Activated naive CD4-positive, alpha-beta T cell treated with anti-CD3 and anti-CD28 coated beads for 36 hours (primary cell): ENCODE data around the gene DENND1A. TPM values are rescaled to one million over a fixed set of nuclear protein-coding genes. Genes with fewer than 3 reads are reported as not detected.

Experiments
- CTCF ChIA-PET: fragments of 350-600 bp; sonication (Branson Sonifier 250); formaldehyde crosslinking; loops from one replicate; lab custom pipeline; 2021; ENCODE audit warnings: antibody characterized with exemption; lab: Charles Lee
- DNase-seq: peaks from one replicate; pipeline ENCODE4 v3.0.0-alpha.2; 2020
- H3K27ac Mint-ChIP-seq: one replicate; pipeline ENCODE4 v1.8.0; 2021; ENCODE audit warnings: mild to moderate bottlenecking, mixed read lengths
- H3K27me3 Mint-ChIP-seq: one replicate; pipeline ENCODE4 v1.8.0; 2021; ENCODE audit warnings: low read depth, mixed read lengths
- H3K36me3 Mint-ChIP-seq: one replicate; pipeline ENCODE4 v1.8.0; 2021; ENCODE audit warnings: low read depth, mixed read lengths
- H3K4me1 Mint-ChIP-seq: one replicate; pipeline ENCODE4 v1.8.0; 2021; ENCODE audit warnings: low read depth, mixed read lengths
- H3K4me3 Mint-ChIP-seq: one replicate; pipeline ENCODE4 v1.8.0; 2021; ENCODE audit warnings: mild to moderate bottlenecking, moderate library complexity, mixed read lengths
- H3K9me3 Mint-ChIP-seq: one replicate; pipeline ENCODE4 v1.8.0; 2021; ENCODE audit warnings: mixed read lengths
- intact Hi-C: fragments of 100-400 bp; cut with micrococcal nuclease; formaldehyde crosslinking; loops from one replicate; pipeline ENCODE4 v1.15.1; 2023
- total RNA-seq, 2 experiments: library from RNA; stranded (reverse); gene quantifications; one replicate each; pipeline ENCODE4 v1.2.3, GENCODE V29; 2021

DENND1A gene
- total RNA-seq, 2 experiments from 2014 or later, result 28.4 to 29.6 TPM

GRCh38 chr9:123349033-123349432 is 580.9 kb downstream of the DENND1A start:
- H3K4me1 Mint-ChIP-seq, result peaks cover 2% of the 10 kb centered on the region
- no peak overlapping the region for H3K27ac Mint-ChIP-seq
- no peak for DNase-seq
- no peak overlapping the region for H3K4me3 Mint-ChIP-seq
- intact Hi-C loops, result loop anchor here (10.0 kb wide), 1 partner anchor 1224 kb away; no protein-coding TSS in a partner anchor
- H3K27me3 Mint-ChIP-seq, result peaks cover 9% of the 10 kb centered on the region
- CTCF ChIA-PET, result interaction anchor here (0.8 to 3.3 kb wide), 16 partner anchors 9 to 320 kb away, joined by 3 to 35 read pairs (median 6); no protein-coding TSS in a partner anchor
- no peaks in the 10 kb centered on the region for H3K36me3 Mint-ChIP-seq
- H3K9me3 Mint-ChIP-seq, result no peaks in the 10 kb centered on the region

DNA sequence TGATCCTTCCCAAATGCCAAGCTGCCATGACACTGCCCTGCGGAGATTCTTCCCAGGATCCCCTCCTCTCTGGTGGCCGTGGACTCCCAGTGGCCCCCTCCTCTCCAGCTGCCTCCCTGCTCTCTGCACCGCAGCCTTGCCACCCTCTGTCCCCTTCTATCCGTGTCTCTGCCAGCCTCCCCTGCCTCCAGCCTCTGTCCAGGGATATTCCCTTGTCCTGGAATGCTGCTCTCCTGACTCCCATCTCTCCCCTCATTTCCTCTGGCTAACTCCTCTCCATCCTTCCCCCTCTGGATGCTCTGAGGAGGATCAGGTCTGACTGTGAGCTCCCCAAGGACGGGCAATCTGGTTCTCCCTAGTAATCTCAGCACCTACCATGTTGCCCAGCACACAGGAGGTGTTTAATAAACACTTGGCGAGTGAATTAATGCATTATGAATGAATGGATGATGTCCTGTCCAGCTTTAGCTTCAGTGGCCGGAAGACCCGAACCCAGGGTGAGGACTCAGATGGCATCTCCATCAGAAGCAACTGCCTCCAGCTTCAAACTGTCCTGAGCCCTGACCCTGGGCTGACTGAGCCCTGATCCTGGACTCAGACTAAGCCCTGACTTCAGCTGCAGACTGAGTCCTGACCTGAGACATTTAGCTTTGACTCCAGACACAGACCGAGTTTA is 581.5 kb downstream of the DENND1A start:
- Mint-ChIP-seq H3K4me1 (no peaks in the 10 kb centered on the region), H3K36me3 (no peaks in the 10 kb centered on the region), H3K9me3 (no peaks in the 10 kb centered on the region), H3K4me3 (no peak overlapping the region), H3K27ac (no peak overlapping the region), H3K27me3 (peaks cover 5% of the 10 kb centered on the region)
- intact Hi-C loops, result loop anchor here (10.0 kb wide), 1 partner anchor 1224 kb away; no protein-coding TSS in a partner anchor
- CTCF ChIA-PET, result interaction anchor here (0.9 to 3.3 kb wide), 12 partner anchors 9 to 357 kb away, joined by 3 to 35 read pairs (median 10); no protein-coding TSS in a partner anchor
- DNase-seq, result no peak

DNA sequence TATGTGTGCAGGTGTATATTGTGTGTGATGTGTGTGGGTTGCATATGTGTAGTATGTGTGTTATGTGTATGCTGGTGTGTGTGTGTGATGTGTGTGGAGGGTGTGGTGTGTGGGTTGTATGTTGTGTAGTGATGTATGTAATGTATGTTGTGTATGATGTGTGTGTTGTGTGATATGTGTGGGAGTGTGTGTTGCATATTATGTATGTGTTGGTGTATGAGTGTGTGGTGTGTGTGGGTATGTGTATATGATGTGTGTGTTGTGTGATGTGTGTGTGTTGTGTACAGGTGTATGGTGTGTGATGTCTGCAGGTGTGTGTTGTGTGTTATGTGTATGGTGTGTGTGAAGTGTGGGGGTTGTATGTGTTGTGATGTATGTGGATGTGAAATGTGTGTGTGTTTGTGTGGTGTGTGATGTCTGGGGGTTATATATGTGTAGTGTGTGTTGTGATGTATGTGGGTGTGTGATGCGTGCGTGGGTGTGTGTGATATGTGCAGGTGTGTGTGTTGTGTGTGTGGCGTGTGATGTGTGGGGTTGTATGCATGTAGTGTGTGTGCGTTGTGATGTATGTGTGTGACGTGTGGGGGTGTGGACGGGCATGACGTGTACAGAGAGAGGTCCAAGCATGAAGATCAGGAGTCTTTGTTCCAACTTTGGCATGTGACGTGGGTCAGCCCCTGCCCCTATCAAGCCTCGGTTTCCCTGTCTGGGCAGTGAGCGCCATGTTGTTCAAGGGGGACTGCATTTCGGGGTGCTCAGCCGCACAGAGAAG is 582.5 kb downstream of the DENND1A start:
- peaks cover 1% of the 10 kb centered on the region for H3K27me3 Mint-ChIP-seq
- no peak overlapping the region for H3K27ac Mint-ChIP-seq
- H3K4me1 Mint-ChIP-seq, result no peaks in the 10 kb centered on the region
- DNase-seq, result no peak
- CTCF ChIA-PET, result interaction anchor here (1.1 to 3.3 kb wide), 4 partner anchors 8 to 356 kb away, joined by 3 to 35 read pairs (median 24); no protein-coding TSS in a partner anchor
- no peaks in the 10 kb centered on the region for H3K9me3 Mint-ChIP-seq
- intact Hi-C loops, result loop anchor here (10.0 kb wide), 1 partner anchor 1223 kb away; no protein-coding TSS in a partner anchor
- H3K36me3 Mint-ChIP-seq, result no peaks in the 10 kb centered on the region
- no peak overlapping the region for H3K4me3 Mint-ChIP-seq

GRCh38 chr9:123346826-123347225 is 583.1 kb downstream of the DENND1A start:
- no peak for DNase-seq
- Mint-ChIP-seq H3K4me3 (no peak overlapping the region), H3K9me3 (no peaks in the 10 kb centered on the region), H3K36me3 (no peaks in the 10 kb centered on the region), H3K27me3 (no peaks in the 10 kb centered on the region), H3K4me1 (no peaks in the 10 kb centered on the region), H3K27ac (no peak overlapping the region)
- CTCF ChIA-PET, result no interaction called here
- intact Hi-C loops, result loop anchor here (10.0 kb wide), 1 partner anchor 1222 kb away; no protein-coding TSS in a partner anchor

- H3K27me3 Mint-ChIP-seq, result no peaks in the 10 kb centered on the region
Measured at GRCh38 chr9:123346026-123346425, 583.9 kb downstream of the DENND1A start.

GRCh38 chr9:123345567-123345955 is 584.4 kb downstream of the DENND1A start:
- DNase-seq, result no peak
- H3K4me1 Mint-ChIP-seq, result peaks cover 8% of the 10 kb centered on the region
- no peak overlapping the region for H3K27ac Mint-ChIP-seq
- H3K36me3 Mint-ChIP-seq, result no peaks in the 10 kb centered on the region
- CTCF ChIA-PET, result interaction anchor here (0.9 kb wide), 1 partner anchor 9 kb away, joined by 4 read pairs; no protein-coding TSS in a partner anchor
- H3K27me3 Mint-ChIP-seq, result no peaks in the 10 kb centered on the region
- intact Hi-C loops, result loop anchor here (10.0 kb wide), 1 partner anchor 1221 kb away; no protein-coding TSS in a partner anchor
- H3K9me3 Mint-ChIP-seq, result no peaks in the 10 kb centered on the region
- no peak overlapping the region for H3K4me3 Mint-ChIP-seq

More at GRCh38 chr9:123346026-123346425, 583.9 kb downstream of the DENND1A start:
- intact Hi-C loops, result loop anchor here (10.0 kb wide), 1 partner anchor 1221 kb away; no protein-coding TSS in a partner anchor
- Mint-ChIP-seq H3K4me1 (peaks cover 3% of the 10 kb centered on the region), H3K4me3 (no peak overlapping the region), H3K36me3 (no peaks in the 10 kb centered on the region), H3K27ac (no peak overlapping the region), H3K9me3 (no peaks in the 10 kb centered on the region)
- no peak for DNase-seq
- CTCF ChIA-PET, result interaction anchor here (0.9 kb wide), 1 partner anchor 9 kb away, joined by 4 read pairs; no protein-coding TSS in a partner anchor

- Mint-ChIP-seq H3K36me3 (no peaks in the 10 kb centered on the region), H3K9me3 (no peaks in the 10 kb centered on the region), H3K27ac (no peak overlapping the region), H3K4me1 (peaks cover 20% of the 10 kb centered on the region), H3K27me3 (no peaks in the 10 kb centered on the region), H3K4me3 (no peak overlapping the region)
- intact Hi-C loops, result loop anchor here (5.0 to 10.0 kb wide), 2 partner anchors 442 to 1220 kb away; no protein-coding TSS in a partner anchor
- no peak for DNase-seq
- CTCF ChIA-PET, result no interaction called here
Measured at GRCh38 chr9:123344192-123344949, 585.6 kb downstream of the DENND1A start.

GRCh38 chr9:123343443-123344191 is 586.3 kb downstream of the DENND1A start:
- Mint-ChIP-seq H3K9me3 (no peaks in the 10 kb centered on the region), H3K4me1 (peaks cover 27% of the 10 kb centered on the region), H3K27me3 (no peaks in the 10 kb centered on the region), H3K27ac (no peak overlapping the region), H3K36me3 (no peaks in the 10 kb centered on the region), H3K4me3 (no peak overlapping the region)
- CTCF ChIA-PET, result no interaction called here
- intact Hi-C loops, result loop anchor here (5.0 to 10.0 kb wide), 2 partner anchors 441 to 1219 kb away; no protein-coding TSS in a partner anchor
- no peak for DNase-seq

DNA sequence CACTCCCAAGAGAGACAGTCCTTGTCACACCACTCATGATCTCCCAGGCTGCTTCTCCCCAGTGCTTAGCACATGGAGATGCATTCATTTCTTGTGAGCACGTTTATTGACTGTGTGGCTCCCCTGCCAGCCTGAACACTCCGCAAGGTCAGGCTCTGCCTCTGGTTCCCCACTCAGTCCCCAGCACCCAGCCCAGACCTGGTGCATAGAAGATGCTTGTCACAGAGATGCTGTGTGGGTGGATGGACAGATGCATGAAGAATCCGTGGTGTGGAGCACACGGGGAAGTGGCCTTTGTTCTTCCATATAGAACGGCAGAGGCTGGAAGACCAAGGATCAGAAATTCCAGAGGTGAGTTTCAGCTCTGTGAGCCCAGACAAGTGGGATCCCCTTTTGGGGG is 587.7 kb downstream of the DENND1A start:
- CTCF ChIA-PET, result interaction anchor here (0.7 kb wide), 1 partner anchor 261 kb away, joined by 3 read pairs; no protein-coding TSS in a partner anchor
- H3K4me3 Mint-ChIP-seq, result no peak overlapping the region
- no peaks in the 10 kb centered on the region for H3K36me3 Mint-ChIP-seq
- no peak overlapping the region for H3K27ac Mint-ChIP-seq
- no peak for DNase-seq
- intact Hi-C loops, result loop anchor here (5.0 to 10.0 kb wide), 2 partner anchors 440 to 1217 kb away; no protein-coding TSS in a partner anchor
- no peaks in the 10 kb centered on the region for H3K27me3 Mint-ChIP-seq
- no peaks in the 10 kb centered on the region for H3K9me3 Mint-ChIP-seq
- peaks cover 32% of the 10 kb centered on the region for H3K4me1 Mint-ChIP-seq

- no peak overlapping the region for H3K27ac Mint-ChIP-seq
- CTCF ChIA-PET, result interaction anchor here (0.9 kb wide), 1 partner anchor 116 kb away, joined by 4 read pairs; no protein-coding TSS in a partner anchor
- intact Hi-C loops, result loop anchor here (5.0 to 10.0 kb wide), 2 partner anchors 440 to 1217 kb away; no protein-coding TSS in a partner anchor
- no peak for DNase-seq
- no peaks in the 10 kb centered on the region for H3K9me3 Mint-ChIP-seq
- no peaks in the 10 kb centered on the region for H3K27me3 Mint-ChIP-seq
- no peak overlapping the region for H3K4me3 Mint-ChIP-seq
- peaks cover 32% of the 10 kb centered on the region for H3K4me1 Mint-ChIP-seq
- no peaks in the 10 kb centered on the region for H3K36me3 Mint-ChIP-seq
Measured at GRCh38 chr9:123341816-123342215, 588.1 kb downstream of the DENND1A start.
